Activated CD4-positive, alpha-beta memory T cell treated with anti-CD3 and anti-CD28 coated beads, Interleukin-2, amount 10 ng/mL, durations not matched to agents 7 days and 5 days (primary cell): ENCODE measurements around the gene STOM. TPM values are rescaled to one million over a fixed set of nuclear protein-coding genes. Genes with fewer than 3 reads are reported as not detected.
A peak's percentile ranks its signal among the peaks of the same experiment; 100 is the strongest.

Experiments used
- CTCF ChIA-PET: fragments of 350-600 bp; sonication (Branson Sonifier 250); formaldehyde crosslinking; loops from one replicate; lab custom pipeline; 2021; ENCODE audit warnings: antibody characterized with exemption, inconsistent platforms; lab: Charles Lee
- POLR2A ChIA-PET: fragments of 350-600 bp; sonication (Branson Sonifier 250); formaldehyde crosslinking; loops from one replicate; lab custom pipeline; 2021; ENCODE audit warnings: antibody characterized with exemption; lab: Charles Lee
- DNase-seq: peaks from one replicate; pipeline ENCODE4 v3.0.0-alpha.2; 2020
- H3K27ac Mint-ChIP-seq: one replicate; pipeline ENCODE4 v1.8.0; 2021; ENCODE audit warnings: mild to moderate bottlenecking, mixed read lengths
- H3K27me3 Mint-ChIP-seq: one replicate; pipeline ENCODE4 v1.8.0; 2021; ENCODE audit warnings: mixed read lengths
- H3K36me3 Mint-ChIP-seq: one replicate; pipeline ENCODE4 v1.8.0; 2021; ENCODE audit warnings: low read depth, mixed read lengths
- H3K4me1 Mint-ChIP-seq: one replicate; pipeline ENCODE4 v1.8.0; 2021; ENCODE audit warnings: mixed read lengths
- H3K4me3 Mint-ChIP-seq: one replicate; pipeline ENCODE4 v1.8.0; 2021; ENCODE audit warnings: mild to moderate bottlenecking, mixed read lengths
- H3K9me3 Mint-ChIP-seq: one replicate; pipeline ENCODE4 v1.8.0; 2021; ENCODE audit warnings: mixed read lengths
- total RNA-seq, 2 experiments: library from RNA; stranded (reverse); gene quantifications; one replicate each; pipeline ENCODE4 v1.2.3, GENCODE V29; 2021

Gene STOM
- total RNA-seq, 2 experiments from 2014 or later = 101 to 104 TPM

GRCh38 chr9:121357011-121357410, 13.0 kb downstream of the STOM start:
- H3K4me3 Mint-ChIP-seq = peak overlapping the region; percentile 52
- H3K27ac Mint-ChIP-seq = peak overlapping the region; percentile 66
- H3K27me3 Mint-ChIP-seq = no peaks in the 10 kb centered on the region
- POLR2A ChIA-PET = interaction anchor here (2.6 kb wide), 1 partner anchor 156 kb away, joined by 8 read pairs; the partner anchor contains the start of gene RAB14
- peaks cover 47% of the 10 kb centered on the region for H3K36me3 Mint-ChIP-seq
- CTCF ChIA-PET = interaction anchor here (1.1 to 4.1 kb wide), 3 partner anchors 14 to 155 kb away, joined by 3 to 19 read pairs (median 3); partner anchors contain the start of gene RAB14
- H3K9me3 Mint-ChIP-seq = peaks cover 3% of the 10 kb centered on the region
- no peak for DNase-seq
- peaks cover 79% of the 10 kb centered on the region for H3K4me1 Mint-ChIP-seq

DNA sequence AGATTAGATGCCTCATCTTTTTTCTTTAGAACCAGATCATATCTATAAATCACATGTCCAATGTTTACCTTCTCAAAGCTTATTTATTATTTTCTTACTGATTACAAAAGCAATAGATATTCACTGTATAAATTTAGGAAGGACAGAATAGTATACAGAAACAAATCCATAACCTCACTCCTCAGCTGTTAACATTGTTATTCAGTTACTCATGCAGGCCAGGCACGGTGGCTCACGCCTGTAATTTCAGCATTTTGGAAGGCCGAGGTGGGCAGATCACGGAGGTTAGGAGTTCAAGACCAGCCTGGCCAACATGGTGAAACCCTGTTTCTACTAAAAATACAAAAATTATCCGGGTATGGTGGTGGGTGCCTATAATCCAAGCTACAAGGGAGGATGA, 15.3 kb downstream of the STOM start:
- Mint-ChIP-seq H3K27me3 (no peaks in the 10 kb centered on the region), H3K4me3 (no peak overlapping the region), H3K27ac (peak overlapping the region; percentile 62), H3K9me3 (peaks cover 2% of the 10 kb centered on the region), H3K36me3 (peaks cover 52% of the 10 kb centered on the region), H3K4me1 (peaks cover 70% of the 10 kb centered on the region)
- ChIA-PET POLR2A (interaction anchor here (0.7 to 3.7 kb wide), 7 partner anchors 10 to 511 kb away, joined by 3 to 30 read pairs (median 5); no protein-coding TSS in a partner anchor), CTCF (interaction anchor here (0.7 to 3.2 kb wide), 7 partner anchors 10 to 58 kb away, joined by 3 to 16 read pairs (median 5); no protein-coding TSS in a partner anchor)
- DNase-seq = no peak

- H3K27ac Mint-ChIP-seq = peak overlapping the region; percentile 94
- H3K36me3 Mint-ChIP-seq = peaks cover 55% of the 10 kb centered on the region
- peaks cover 64% of the 10 kb centered on the region for H3K4me1 Mint-ChIP-seq
- no peaks in the 10 kb centered on the region for H3K9me3 Mint-ChIP-seq
- no peak for DNase-seq
- ChIA-PET CTCF (interaction anchor here (0.7 to 3.2 kb wide), 9 partner anchors 10 to 142 kb away, joined by 3 to 16 read pairs (median 4); no protein-coding TSS in a partner anchor), POLR2A (interaction anchor here (0.6 to 3.7 kb wide), 9 partner anchors 11 to 141 kb away, joined by 3 to 30 read pairs (median 3); no protein-coding TSS in a partner anchor)
- H3K27me3 Mint-ChIP-seq = no peaks in the 10 kb centered on the region
- H3K4me3 Mint-ChIP-seq = peak overlapping the region; percentile 19
Observed at GRCh38 chr9:121354141-121354540, 15.9 kb downstream of the STOM start.

GRCh38 chr9:121353241-121354061, 16.6 kb downstream of the STOM start:
- H3K27ac Mint-ChIP-seq = peak overlapping the region; percentile 94
- ChIA-PET CTCF (interaction anchor here (0.7 to 3.2 kb wide), 9 partner anchors 11 to 142 kb away, joined by 3 to 16 read pairs (median 4); no protein-coding TSS in a partner anchor), POLR2A (interaction anchor here (0.6 to 3.7 kb wide), 7 partner anchors 11 to 140 kb away, joined by 3 to 30 read pairs (median 5); no protein-coding TSS in a partner anchor)
- peaks cover 57% of the 10 kb centered on the region for H3K36me3 Mint-ChIP-seq
- H3K4me1 Mint-ChIP-seq = peaks cover 57% of the 10 kb centered on the region
- DNase-seq = peak; percentile 81
- H3K4me3 Mint-ChIP-seq = peak overlapping the region; percentile 48
- H3K9me3 Mint-ChIP-seq = no peaks in the 10 kb centered on the region
- H3K27me3 Mint-ChIP-seq = no peaks in the 10 kb centered on the region

- no peaks in the 10 kb centered on the region for H3K9me3 Mint-ChIP-seq
- ChIA-PET POLR2A (interaction anchor here (1.4 kb wide), 1 partner anchor 7 kb away, joined by 4 read pairs; no protein-coding TSS in a partner anchor), CTCF (interaction anchor here (1.2 to 1.9 kb wide), 2 partner anchors 20 to 31 kb away, joined by 3 to 13 read pairs; no protein-coding TSS in a partner anchor)
- peaks cover 70% of the 10 kb centered on the region for H3K36me3 Mint-ChIP-seq
- no peak overlapping the region for H3K4me3 Mint-ChIP-seq
- no peak overlapping the region for H3K27ac Mint-ChIP-seq
- DNase-seq = no peak
- H3K27me3 Mint-ChIP-seq = no peaks in the 10 kb centered on the region
- H3K4me1 Mint-ChIP-seq = peaks cover 40% of the 10 kb centered on the region
Observed at GRCh38 chr9:121350993-121351561, 19.0 kb downstream of the STOM start.

- CTCF ChIA-PET = interaction anchor here (1.2 to 1.9 kb wide), 2 partner anchors 19 to 30 kb away, joined by 3 to 13 read pairs; no protein-coding TSS in a partner anchor
- Mint-ChIP-seq H3K4me3 (no peak overlapping the region), H3K27me3 (no peaks in the 10 kb centered on the region), H3K9me3 (no peaks in the 10 kb centered on the region), H3K36me3 (peaks cover 69% of the 10 kb centered on the region), H3K4me1 (peaks cover 33% of the 10 kb centered on the region), H3K27ac (no peak overlapping the region)
- POLR2A ChIA-PET = interaction anchor here (0.8 to 1.4 kb wide), 2 partner anchors 8 to 14 kb away, joined by 3 to 4 read pairs; no protein-coding TSS in a partner anchor
- no peak for DNase-seq
Observed at GRCh38 chr9:121350036-121350435, 20.0 kb downstream of the STOM start.

GRCh38 chr9:121349009-121349408, 21.0 kb downstream of the STOM start:
- POLR2A ChIA-PET = interaction anchor here (1.0 kb wide), 1 partner anchor 10 kb away, joined by 3 read pairs; no protein-coding TSS in a partner anchor
- Mint-ChIP-seq H3K4me1 (peaks cover 31% of the 10 kb centered on the region), H3K36me3 (peaks cover 68% of the 10 kb centered on the region), H3K4me3 (no peak overlapping the region), H3K27ac (no peak overlapping the region), H3K9me3 (no peaks in the 10 kb centered on the region), H3K27me3 (no peaks in the 10 kb centered on the region)
- CTCF ChIA-PET = interaction anchor here (1.2 to 1.9 kb wide), 3 partner anchors 27 to 49 kb away, joined by 3 to 13 read pairs (median 4); no protein-coding TSS in a partner anchor
- DNase-seq = no peak

GRCh38 chr9:121348221-121348620, 21.8 kb downstream of the STOM start:
- Mint-ChIP-seq H3K4me3 (no peak overlapping the region), H3K9me3 (no peaks in the 10 kb centered on the region), H3K27ac (no peak overlapping the region), H3K36me3 (peaks cover 69% of the 10 kb centered on the region), H3K4me1 (peaks cover 27% of the 10 kb centered on the region), H3K27me3 (no peaks in the 10 kb centered on the region)
- ChIA-PET POLR2A (interaction anchor here (1.0 kb wide), 1 partner anchor 11 kb away, joined by 3 read pairs; no protein-coding TSS in a partner anchor), CTCF (interaction anchor here (0.8 to 1.9 kb wide), 4 partner anchors 28 to 50 kb away, joined by 3 to 13 read pairs (median 4); no protein-coding TSS in a partner anchor)
- no peak for DNase-seq

DNA sequence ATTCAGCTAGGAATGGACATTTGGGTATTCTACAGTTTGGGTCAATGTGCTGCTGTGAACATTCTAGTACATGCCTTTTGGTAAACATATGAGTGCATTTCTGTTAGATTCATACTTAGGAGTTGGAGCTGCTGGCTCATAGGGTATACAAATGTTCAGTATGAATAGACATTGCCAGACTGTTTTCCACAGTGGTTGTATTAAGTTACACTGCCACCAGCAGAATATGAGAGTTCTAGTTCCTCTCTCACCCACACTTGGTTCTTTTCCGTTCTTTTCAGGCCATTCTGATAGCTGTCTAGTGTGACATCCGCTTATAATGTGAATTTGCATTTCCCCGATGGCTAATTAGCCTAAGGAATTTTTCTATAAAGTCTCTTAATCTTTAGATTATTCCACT, 25.0 kb downstream of the STOM start:
- H3K27ac Mint-ChIP-seq = no peak overlapping the region
- no peak overlapping the region for H3K4me3 Mint-ChIP-seq
- H3K27me3 Mint-ChIP-seq = no peaks in the 10 kb centered on the region
- ChIA-PET CTCF (interaction anchor here (4.1 kb wide), 1 partner anchor 25 kb away, joined by 21 read pairs; no protein-coding TSS in a partner anchor), POLR2A (no interaction called here)
- DNase-seq = no peak
- H3K4me1 Mint-ChIP-seq = peaks cover 20% of the 10 kb centered on the region
- H3K36me3 Mint-ChIP-seq = peaks cover 63% of the 10 kb centered on the region
- H3K9me3 Mint-ChIP-seq = no peaks in the 10 kb centered on the region

DNA sequence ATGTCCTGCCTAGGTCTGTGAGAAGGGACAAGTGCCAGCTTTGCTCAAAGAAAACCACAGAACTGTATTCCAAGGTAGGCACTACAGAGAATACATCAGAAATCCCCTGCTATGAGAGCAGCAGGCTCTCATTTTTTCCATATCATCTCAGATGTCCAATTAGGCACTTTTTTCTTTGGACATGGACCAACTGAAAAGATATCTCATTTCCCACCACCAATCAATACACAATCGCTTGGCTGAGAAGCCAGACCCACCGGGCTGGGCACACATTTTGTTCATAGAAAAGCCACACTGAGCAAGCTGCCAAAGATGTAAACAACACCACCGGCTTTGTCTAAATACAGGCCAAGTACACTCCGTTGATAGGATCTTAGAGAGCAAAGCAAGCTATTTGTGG, 25.9 kb downstream of the STOM start:
- H3K27ac Mint-ChIP-seq = no peak overlapping the region
- no peaks in the 10 kb centered on the region for H3K9me3 Mint-ChIP-seq
- peaks cover 63% of the 10 kb centered on the region for H3K36me3 Mint-ChIP-seq
- no peak overlapping the region for H3K4me3 Mint-ChIP-seq
- CTCF ChIA-PET = interaction anchor here (4.1 kb wide), 1 partner anchor 24 kb away, joined by 21 read pairs; no protein-coding TSS in a partner anchor
- no peak for DNase-seq
- H3K27me3 Mint-ChIP-seq = no peaks in the 10 kb centered on the region
- H3K4me1 Mint-ChIP-seq = peaks cover 22% of the 10 kb centered on the region
- POLR2A ChIA-PET = interaction anchor here (1.0 to 1.5 kb wide), 2 partner anchors 11 to 23 kb away, joined by 3 read pairs; no protein-coding TSS in a partner anchor

DNA sequence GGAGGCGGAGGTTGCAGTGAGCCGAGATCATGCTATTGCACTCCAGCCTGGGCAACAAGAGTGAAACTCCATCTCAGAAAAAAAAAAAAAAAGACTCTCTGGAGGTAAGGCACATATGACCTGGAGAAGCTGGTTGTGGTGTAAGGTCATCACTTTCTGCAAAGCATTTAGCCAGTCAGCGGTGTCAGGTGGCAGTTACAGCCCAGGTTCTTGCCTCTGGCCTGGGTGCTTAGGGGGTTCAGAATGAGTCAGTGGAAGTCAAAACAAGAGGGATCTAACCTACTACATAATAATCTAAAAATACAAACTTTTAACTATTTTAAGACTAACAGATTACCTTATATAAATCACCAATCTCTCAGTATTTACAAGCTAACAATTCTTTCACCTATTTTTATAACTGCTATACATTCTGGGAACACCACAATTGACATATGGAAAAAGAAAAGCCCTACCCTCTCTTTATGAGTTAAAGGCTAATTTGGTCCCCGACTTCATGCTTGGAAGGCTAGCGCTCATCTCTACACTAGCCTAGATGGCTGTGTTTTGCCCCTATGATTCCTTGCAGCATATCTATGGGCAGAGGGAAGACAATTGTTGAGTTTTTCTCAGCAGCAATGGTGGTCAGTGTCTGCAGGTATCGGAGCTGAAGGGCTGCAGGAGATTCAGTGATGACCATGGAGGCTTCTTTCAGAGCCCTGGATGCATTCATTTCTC, 29.2 kb downstream of the STOM start:
- H3K36me3 Mint-ChIP-seq = peaks cover 62% of the 10 kb centered on the region
- ChIA-PET CTCF (interaction anchor here (0.6 to 5.0 kb wide), 6 partner anchors 21 to 123 kb away, joined by 3 to 34 read pairs (median 3); no protein-coding TSS in a partner anchor), POLR2A (interaction anchor here (1.3 kb wide), 1 partner anchor 22 kb away, joined by 3 read pairs; no protein-coding TSS in a partner anchor)
- no peak overlapping the region for H3K27ac Mint-ChIP-seq
- H3K4me3 Mint-ChIP-seq = no peak overlapping the region
- no peaks in the 10 kb centered on the region for H3K9me3 Mint-ChIP-seq
- H3K4me1 Mint-ChIP-seq = peaks cover 20% of the 10 kb centered on the region
- H3K27me3 Mint-ChIP-seq = no peaks in the 10 kb centered on the region
- no peak for DNase-seq
